ENCODE data around the gene HIPK1. TPM values are rescaled to one million over a fixed set of nuclear protein-coding genes. Genes with fewer than 3 reads are reported as not detected.
A peak's percentile ranks its signal among the peaks of the same experiment; 100 is the strongest.

HIPK1 gene
- total and polyA plus RNA-seq, 8 donors, result 6.8 to 42.1 (median 28.9) TPM

DNA sequence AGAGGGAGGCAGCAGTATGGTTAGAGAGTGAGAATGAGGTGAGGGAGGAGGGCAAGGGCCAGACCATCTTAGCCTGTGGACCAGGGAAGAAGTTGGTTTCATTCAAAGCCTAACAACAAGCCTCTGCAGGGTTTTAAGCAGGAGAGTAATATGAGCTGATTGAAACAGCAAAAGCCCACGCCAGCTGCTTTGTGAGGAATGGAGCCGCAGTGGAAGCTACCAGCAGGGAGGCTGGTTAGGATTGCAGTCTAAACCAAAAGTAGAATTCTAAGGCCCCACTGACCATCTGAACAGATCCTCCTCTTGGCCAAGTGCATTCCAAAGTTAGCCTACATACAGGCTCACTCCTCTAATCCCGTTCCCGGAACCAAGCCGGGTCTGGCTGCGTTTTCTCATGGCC, 94.9 kb downstream of the HIPK1 start:
- WGBS, 2 donors, result 83 to 85% methylated on average over 6 of the region's 6 CpGs
- no peaks in the 10 kb centered on the region for H3K27me3 ChIP-seq
- no peaks in the 10 kb centered on the region for H3K4me1 ChIP-seq
- TF ChIP-seq, protein P1, sequence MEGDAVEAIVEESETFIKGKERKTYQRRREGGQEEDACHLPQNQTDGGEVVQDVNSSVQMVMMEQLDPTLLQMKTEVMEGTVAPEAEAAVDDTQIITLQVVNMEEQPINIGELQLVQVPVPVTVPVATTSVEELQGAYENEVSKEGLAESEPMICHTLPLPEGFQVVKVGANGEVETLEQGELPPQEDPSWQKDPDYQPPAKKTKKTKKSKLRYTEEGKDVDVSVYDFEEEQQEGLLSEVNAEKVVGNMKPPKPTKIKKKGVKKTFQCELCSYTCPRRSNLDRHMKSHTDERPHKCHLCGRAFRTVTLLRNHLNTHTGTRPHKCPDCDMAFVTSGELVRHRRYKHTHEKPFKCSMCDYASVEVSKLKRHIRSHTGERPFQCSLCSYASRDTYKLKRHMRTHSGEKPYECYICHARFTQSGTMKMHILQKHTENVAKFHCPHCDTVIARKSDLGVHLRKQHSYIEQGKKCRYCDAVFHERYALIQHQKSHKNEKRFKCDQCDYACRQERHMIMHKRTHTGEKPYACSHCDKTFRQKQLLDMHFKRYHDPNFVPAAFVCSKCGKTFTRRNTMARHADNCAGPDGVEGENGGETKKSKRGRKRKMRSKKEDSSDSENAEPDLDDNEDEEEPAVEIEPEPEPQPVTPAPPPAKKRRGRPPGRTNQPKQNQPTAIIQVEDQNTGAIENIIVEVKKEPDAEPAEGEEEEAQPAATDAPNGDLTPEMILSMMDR (IDR thresholded peaks at IDR 0.05), result no peak
- H3K4me3 ChIP-seq, result no peak overlapping the region
- H3K9me3 ChIP-seq, result no peaks in the 10 kb centered on the region
- intact Hi-C loops (cut with DNase I), result no loop called here
- peak in 1 of 4 donors; percentile 19 for ATAC-seq
- DNase-seq, result no peak
- no peaks in the 10 kb centered on the region for H3K36me3 ChIP-seq
- H3K27ac ChIP-seq, result no peak overlapping the region
- no peak for FAIRE-seq

DNA sequence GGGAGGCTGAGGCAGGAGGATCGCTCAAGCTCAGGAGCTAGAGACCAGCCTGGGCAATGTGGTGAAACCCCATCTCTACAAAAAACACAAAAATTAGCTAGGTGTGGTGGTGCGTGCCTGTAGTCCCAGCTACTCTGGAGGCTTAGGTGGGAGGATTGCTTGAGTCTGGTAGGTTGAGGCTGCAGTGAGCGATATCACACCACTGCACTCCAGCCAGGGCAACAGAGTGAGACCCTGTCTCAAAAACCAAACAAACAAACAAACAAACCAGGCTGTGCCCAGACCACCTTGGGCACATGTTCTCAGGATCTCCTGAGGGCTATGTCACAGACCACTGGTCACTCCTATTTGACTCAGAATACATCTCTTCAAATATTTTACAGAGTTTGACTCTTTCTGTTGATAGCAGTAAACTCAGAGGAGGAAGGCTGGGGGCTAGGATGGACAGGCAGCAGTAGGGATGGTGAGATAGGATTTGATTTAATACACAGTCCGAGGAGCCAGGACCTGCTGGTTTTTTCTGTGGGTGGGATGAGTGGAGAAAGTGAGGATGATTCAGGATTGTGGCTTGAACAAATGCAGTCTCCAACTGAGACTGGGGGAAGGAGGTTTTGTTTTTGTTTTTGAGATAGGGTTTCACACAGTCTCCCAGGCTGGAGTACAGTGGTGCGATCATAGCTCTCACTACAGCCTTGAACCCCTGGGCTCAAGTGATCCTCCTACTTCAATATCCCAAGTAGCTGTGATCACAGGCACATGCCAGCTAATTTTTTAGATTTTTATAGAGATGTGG, 96.7 kb downstream of the HIPK1 start:
- TF ChIP-seq, protein P1 (IDR thresholded peaks at IDR 0.05), result no peak
- WGBS, 2 donors, result 93 to 94% methylated on average over 5 of the region's 5 CpGs
- no peaks in the 10 kb centered on the region for H3K9me3 ChIP-seq
- no peaks in the 10 kb centered on the region for H3K27me3 ChIP-seq
- DNase-seq, result no peak
- H3K27ac ChIP-seq, result no peak overlapping the region
- H3K4me1 ChIP-seq, result no peaks in the 10 kb centered on the region
- ATAC-seq, result peak in 1 of 4 donors; percentile 26
- no peak for FAIRE-seq
- H3K36me3 ChIP-seq, result no peaks in the 10 kb centered on the region
- intact Hi-C loops (cut with DNase I), result no loop called here
- no peak overlapping the region for H3K4me3 ChIP-seq

DNA sequence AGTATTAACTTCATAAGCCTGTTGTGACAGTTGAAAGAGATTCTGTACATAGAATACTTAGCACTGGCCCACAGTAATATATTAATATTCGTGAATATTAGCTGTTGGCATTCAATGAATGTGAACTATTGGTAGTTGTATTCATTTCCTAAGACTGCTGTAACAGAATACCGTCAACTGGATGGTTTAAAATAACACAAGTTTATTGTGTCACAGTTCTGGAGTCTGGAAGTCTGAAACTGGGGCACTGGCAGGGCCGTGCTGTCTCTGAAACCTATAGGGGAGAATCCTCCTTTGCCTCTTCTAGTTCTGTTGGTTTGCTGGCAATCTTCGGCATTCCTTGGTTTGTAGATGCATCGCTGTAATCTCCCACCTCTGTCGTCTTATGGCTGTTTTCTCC, 97.7 kb downstream of the HIPK1 start:
- H3K4me3 ChIP-seq, result no peak overlapping the region
- whole genome bisulfite sequencing, 2 donors, result 86 to 90% methylated on average over 6 of the region's 6 CpGs
- H3K9me3 ChIP-seq, result no peaks in the 10 kb centered on the region
- H3K4me1 ChIP-seq, result no peaks in the 10 kb centered on the region
- no peak overlapping the region for H3K27ac ChIP-seq
- TF ChIP-seq, protein P1 (IDR thresholded peaks at IDR 0.05), result no peak
- FAIRE-seq (no peak), ATAC-seq (no peak), DNase-seq (no peak)
- H3K36me3 ChIP-seq, result no peaks in the 10 kb centered on the region
- H3K27me3 ChIP-seq, result no peaks in the 10 kb centered on the region
- intact Hi-C loops (cut with DNase I), result no loop called here

Other genes starting within 250 kb of the HIPK1 start
- gene PHTF1, start 169.8 kb upstream of the HIPK1 start, total RNA-seq, result 10 to 100 TPM in 2 of 6 donors, 1 to 10 TPM in 4; 4.6 to 12.9 (median 6.8) TPM
- gene PHTF1, start 169.8 kb upstream of the HIPK1 start, polyA plus RNA-seq, result 1 to 10 TPM; 5.3 to 7.0 TPM
- 10 to 100 TPM in 5 of 6 donors, 1 to 10 TPM in 1; 9.6 to 13.6 (median 10.5) TPM for gene RSBN1, start 116.8 kb upstream of the HIPK1 start, total RNA-seq
- gene RSBN1, start 116.8 kb upstream of the HIPK1 start, polyA plus RNA-seq, result 1 to 10 TPM; 3.5 to 5.6 TPM
- gene PTPN22, start 57.6 kb upstream of the HIPK1 start, total RNA-seq, result 1 to 10 TPM in 4 of 6 donors, under 1 TPM in 2; 0.75 to 2.3 (median 1.2) TPM
- gene PTPN22, start 57.6 kb upstream of the HIPK1 start, polyA plus RNA-seq, result 1 to 10 TPM in 1 of 2 donors, under 1 TPM in 1; 0.57 to 1.2 TPM
- 10 to 100 TPM; 13.9 to 25.8 (median 16.2) TPM for gene BCL2L15, start 41.7 kb upstream of the HIPK1 start, total RNA-seq
- 10 to 100 TPM in 1 of 2 donors, 1 to 10 TPM in 1; 4.9 to 13.6 TPM for gene BCL2L15, start 41.7 kb upstream of the HIPK1 start, polyA plus RNA-seq
- gene AP4B1, start 24.5 kb upstream of the HIPK1 start, total RNA-seq, result 10 to 100 TPM in 5 of 6 donors, 1 to 10 TPM in 1; 8.2 to 16.4 (median 11.8) TPM
- gene AP4B1, start 24.5 kb upstream of the HIPK1 start, polyA plus RNA-seq, result 10 to 100 TPM; 17.4 to 37.5 TPM
- gene DCLRE1B, start 24.0 kb upstream of the HIPK1 start, total RNA-seq, result 1 to 10 TPM in 5 of 6 donors, under 1 TPM in 1; 0.71 to 2.7 (median 1.5) TPM
- 1 to 10 TPM in 1 of 2 donors, under 1 TPM in 1; 0.68 to 1.2 TPM for gene DCLRE1B, start 24.0 kb upstream of the HIPK1 start, polyA plus RNA-seq
- 10 to 100 TPM in 3 of 6 donors, 1 to 10 TPM in 3; 3.7 to 39.2 (median 11.0) TPM for gene OLFML3, start 50.1 kb downstream of the HIPK1 start, total RNA-seq
- 10 to 100 TPM in 1 of 2 donors, 1 to 10 TPM in 1; 9.1 to 11.3 TPM for gene OLFML3, start 50.1 kb downstream of the HIPK1 start, polyA plus RNA-seq
- gene SYT6, start 224.5 kb downstream of the HIPK1 start, total RNA-seq, result 1 to 10 TPM in 5 of 6 donors, under 1 TPM in 1; 0.81 to 3.9 (median 2.9) TPM
- 1 to 10 TPM; 1.2 to 5.2 TPM for gene SYT6, start 224.5 kb downstream of the HIPK1 start, polyA plus RNA-seq

Measured in pancreas (tissue), 10 donors.